ENCODE data around the gene SLC29A3.
A peak's percentile ranks its signal among the peaks of the same experiment; 100 is the strongest.

Gene SLC29A3

GRCh38 chr10:71314028-71314693 lies 4.9 kb upstream of the SLC29A3 start:
- Histone ChIP-seq H3K4me3 (ENCODE audit: low read depth, low read length) (peak overlapping the region; percentile 21), H3K9me3 (no peaks in the 10 kb centered on the region), H3K36me3 (no peaks in the 10 kb centered on the region), H3K27me3 (no peaks in the 10 kb centered on the region), H3K4me1 (no peaks in the 10 kb centered on the region; the same call in none of the 2 replicates)
- TF ChIP-seq CTCF (IDR thresholded peaks at IDR 0.05; ENCODE audit: low read depth, low read length): peak; percentile 76
- peak; percentile 45 for DNase-seq

GRCh38 chr10:71314694-71315225 lies 4.3 kb upstream of the SLC29A3 start:
- H3K4me1 ChIP-seq: no peaks in the 10 kb centered on the region; the same call in none of the 2 replicates
- H3K4me3 ChIP-seq (ENCODE audit: low read depth, low read length): peak overlapping the region; percentile 21
- DNase-seq: no peak

GRCh38 chr10:71316056-71316785 lies 2.8 kb upstream of the SLC29A3 start:
- no peak for DNase-seq
- no peaks in the 10 kb centered on the region for H3K36me3 ChIP-seq
- no peaks in the 10 kb centered on the region for H3K27me3 ChIP-seq
- no peaks in the 10 kb centered on the region; the same call in none of the 2 replicates for H3K4me1 ChIP-seq
- H3K9me3 ChIP-seq: no peaks in the 10 kb centered on the region
- no peak for TF ChIP-seq CTCF (IDR thresholded peaks at IDR 0.05; ENCODE audit: low read depth, low read length)
- no peak overlapping the region for H3K4me3 ChIP-seq (ENCODE audit: low read depth, low read length)

More at GRCh38 chr10:71314694-71315225, 4.3 kb upstream of the SLC29A3 start:
- Histone ChIP-seq H3K27me3 (no peaks in the 10 kb centered on the region), H3K36me3 (no peaks in the 10 kb centered on the region), H3K9me3 (no peaks in the 10 kb centered on the region)
- no peak for TF ChIP-seq CTCF (IDR thresholded peaks at IDR 0.05; ENCODE audit: low read depth, low read length)

GRCh38 chr10:71316786-71317160 lies 2.3 kb upstream of the SLC29A3 start:
- Histone ChIP-seq H3K4me1 (no peaks in the 10 kb centered on the region; the same call in none of the 2 replicates), H3K9me3 (no peaks in the 10 kb centered on the region), H3K27me3 (no peaks in the 10 kb centered on the region), H3K4me3 (ENCODE audit: low read depth, low read length) (no peak overlapping the region), H3K36me3 (no peaks in the 10 kb centered on the region)
- DNase-seq: no peak
- no peak for TF ChIP-seq CTCF (IDR thresholded peaks at IDR 0.05; ENCODE audit: low read depth, low read length)

GRCh38 chr10:71317739-71318138 lies 1.3 kb upstream of the SLC29A3 start:
- H3K9me3 ChIP-seq: no peaks in the 10 kb centered on the region
- no peak overlapping the region for H3K4me3 ChIP-seq (ENCODE audit: low read depth, low read length)
- H3K27me3 ChIP-seq: no peaks in the 10 kb centered on the region
- H3K4me1 ChIP-seq: no peaks in the 10 kb centered on the region; the same call in none of the 2 replicates
- TF ChIP-seq CTCF (IDR thresholded peaks at IDR 0.05; ENCODE audit: low read depth, low read length): no peak
- no peaks in the 10 kb centered on the region for H3K36me3 ChIP-seq
- no peak for DNase-seq

All from BE2C (cell line).